Mesenchymal stem cell (in vitro differentiated cells and primary cell): Measurements from ENCODE around the gene ACY1.
A peak's percentile ranks its signal among the peaks of the same experiment; 100 is the strongest.

ENCODE experiments used
- DNase-seq: peaks from one replicate; pipeline ENCODE4 v3.0.0-alpha.2; 2013
- H2AFZ ChIP-seq: one replicate; pipeline ENCODE4 v1.6.1; 2013; ENCODE audit warnings: low read depth, mild to moderate bottlenecking, control low read depth, inconsistent platforms, low read length, moderate library complexity
- H2AK5ac ChIP-seq: 2 replicates; pipeline ENCODE4 v1.6.1; 2013; ENCODE audit warnings: low read length, moderate library complexity, mild to moderate bottlenecking, inconsistent platforms; ENCODE audit not compliant: severe bottlenecking
- H2BK120ac ChIP-seq: one replicate; pipeline ENCODE4 v1.6.1; 2013; ENCODE audit warnings: low read depth, mild to moderate bottlenecking, inconsistent platforms, low read length, moderate library complexity
- H2BK12ac ChIP-seq, 2 experiments: one replicate each; pipeline ENCODE4 v1.6.1; 2013; ENCODE audit warnings: inconsistent platforms in 2 of 2, low read length in 2 of 2, mild to moderate bottlenecking in 2 of 2, moderate library complexity in 2 of 2, control low read depth in 1 of 2
- H2BK15ac ChIP-seq: one replicate; pipeline ENCODE4 v1.6.1; 2013; ENCODE audit warnings: mild to moderate bottlenecking, low read depth, inconsistent platforms; ENCODE audit not compliant: poor library complexity, severe bottlenecking
- H2BK5ac ChIP-seq: 2 replicates; pipeline ENCODE4 v1.6.1; 2013; ENCODE audit warnings: low read depth, mild to moderate bottlenecking, low read length, control low read depth, inconsistent platforms; ENCODE audit not compliant: poor library complexity, severe bottlenecking
- H3K14ac ChIP-seq, 2 experiments: one replicate each; pipeline ENCODE4 v1.6.1; 2013; ENCODE audit warnings: inconsistent platforms in 2 of 2, low read length in 2 of 2, control low read depth in 1 of 2, mild to moderate bottlenecking in 1 of 2, moderate library complexity in 1 of 2
- H3K18ac ChIP-seq, 2 experiments: one replicate each; pipeline ENCODE4 v1.6.1; 2013; ENCODE audit warnings: inconsistent platforms in 2 of 2, low read length in 2 of 2, control low read depth in 1 of 2, low read depth in 1 of 2, mild to moderate bottlenecking in 1 of 2
- H3K23ac ChIP-seq, 2 experiments: one replicate each; pipeline ENCODE4 v1.6.1; 2013; ENCODE audit warnings: inconsistent platforms in 2 of 2, low read length in 2 of 2, mild to moderate bottlenecking in 2 of 2, moderate library complexity in 2 of 2, control low read depth in 1 of 2
- H3K27ac ChIP-seq: 2 replicates; pipeline ENCODE4 v1.5.1; 2013; ENCODE audit warnings: mild to moderate bottlenecking, moderate library complexity, low read length, control low read depth, inconsistent platforms; ENCODE audit not compliant: poor library complexity, severe bottlenecking
- H3K27me3 ChIP-seq, 2 experiments: 2 replicates each; pipeline versions ENCODE4 v1.6.1 to v1.7.0; 2013; ENCODE audit warnings: low read length in 2 of 2, mild to moderate bottlenecking in 2 of 2, moderate library complexity in 2 of 2, control low read depth in 1 of 2, inconsistent platforms in 1 of 2; ENCODE audit not compliant: control insufficient read depth in 1 of 2, insufficient read depth in 1 of 2
- H3K36me3 ChIP-seq, 2 experiments: 2 replicates each; pipeline versions ENCODE4 v1.6.1 to v1.7.0; 2013; ENCODE audit warnings: low read length in 2 of 2, control low read depth in 1 of 2, inconsistent platforms in 1 of 2, low read depth in 1 of 2, mild to moderate bottlenecking in 1 of 2; ENCODE audit not compliant: insufficient read depth in 2 of 2, control insufficient read depth in 1 of 2
- H3K4ac ChIP-seq, 2 experiments: one replicate each; pipeline ENCODE4 v1.6.1; 2013; ENCODE audit warnings: inconsistent platforms in 2 of 2, low read length in 2 of 2, mild to moderate bottlenecking in 2 of 2, moderate library complexity in 2 of 2, control low read depth in 1 of 2, low read depth in 1 of 2
- H3K4me1 ChIP-seq: 2 replicates; pipeline ENCODE4 v1.6.1; 2013; ENCODE audit warnings: low read depth, low read length, control low read depth; ENCODE audit not compliant: control insufficient read depth, insufficient read depth
- H3K4me2 ChIP-seq: 2 replicates; pipeline ENCODE4 v1.6.1; 2013; ENCODE audit warnings: low read length, mild to moderate bottlenecking, inconsistent platforms; ENCODE audit not compliant: poor library complexity, severe bottlenecking
- H3K4me3 ChIP-seq, 2 experiments: 2 replicates each; pipeline versions ENCODE4 v1.5.1 to v1.7.0; 2013; ENCODE audit warnings: low read length in 2 of 2, mild to moderate bottlenecking in 2 of 2, control low read depth in 1 of 2, low read depth in 1 of 2; ENCODE audit not compliant: insufficient read depth in 1 of 2
- H3K79me1 ChIP-seq: replicated peaks from 2 replicates; pipeline ENCODE4 v1.6.1; 2013; ENCODE audit warnings: mild to moderate bottlenecking, control low read depth, low read length, inconsistent platforms; ENCODE audit not compliant: poor library complexity, severe bottlenecking
- H3K9ac ChIP-seq: 2 replicates; pipeline ENCODE4 v1.7.0; 2013; ENCODE audit warnings: mild to moderate bottlenecking, low read length, moderate library complexity
- H3K9me3 ChIP-seq: 2 replicates; pipeline ENCODE4 v1.7.0; 2013; ENCODE audit warnings: mild to moderate bottlenecking, low read length; ENCODE audit not compliant: control insufficient read depth
- H4K8ac ChIP-seq: one replicate; pipeline ENCODE4 v1.6.1; 2013; ENCODE audit warnings: inconsistent platforms, mild to moderate bottlenecking, low read length, moderate library complexity
- H4K91ac ChIP-seq: one replicate; pipeline ENCODE4 v1.6.1; 2013; ENCODE audit warnings: mild to moderate bottlenecking, low read length, inconsistent platforms
- WGBS: methylation state at CpG from one replicate; pipeline ENCODE4 v1.1.7; 2013; ENCODE audit warnings: mixed read lengths; 5-methylcytosine and 5-hydroxymethylcytosine counted together

The ACY1 gene

GRCh38 chr3:52022323-52023100 is 39.2 kb downstream of the ACY1 start:
- no peaks in the 10 kb centered on the region for H3K36me3 ChIP-seq
- H3K23ac ChIP-seq: no peak overlapping the region
- no peak overlapping the region for H2BK15ac ChIP-seq
- no peak overlapping the region for H3K9ac ChIP-seq
- H2BK120ac ChIP-seq: no peak overlapping the region
- H3K79me1 ChIP-seq: no peaks in the 10 kb centered on the region
- H3K14ac ChIP-seq: no peak overlapping the region
- no peak overlapping the region for H3K18ac ChIP-seq
- no peak overlapping the region for H2BK12ac ChIP-seq
- H3K4me3 ChIP-seq: no peak overlapping the region
- WGBS: 78% methylated on average over 13 of the region's 20 CpGs
- no peak overlapping the region for H3K4ac ChIP-seq
- no peaks in the 10 kb centered on the region for H3K27me3 ChIP-seq
- H2AFZ ChIP-seq: no peak overlapping the region
- H3K4me1 ChIP-seq: peaks cover 14% of the 10 kb centered on the region
- no peak overlapping the region for H3K4me2 ChIP-seq
- no peak overlapping the region for H2BK5ac ChIP-seq
- peak overlapping the region; percentile 14 for H4K8ac ChIP-seq
- no peak overlapping the region for H2AK5ac ChIP-seq
- H4K91ac ChIP-seq: peak overlapping the region; percentile 58
- H3K9me3 ChIP-seq: no peaks in the 10 kb centered on the region
- DNase-seq: peak; percentile 64
- H3K27ac ChIP-seq: no peak overlapping the region

GRCh38 chr3:52023101-52023770 is 39.9 kb downstream of the ACY1 start:
- peak overlapping the region in 1 of 2 experiments; percentile 5 for H3K14ac ChIP-seq
- no peak for DNase-seq
- peak overlapping the region; percentile 71 for H2BK15ac ChIP-seq
- no peaks in the 10 kb centered on the region for H3K9me3 ChIP-seq
- no peak overlapping the region for H3K27ac ChIP-seq
- H4K91ac ChIP-seq: peak overlapping the region; percentile 58
- H3K36me3 ChIP-seq: no peaks in the 10 kb centered on the region
- H3K18ac ChIP-seq: peak overlapping the region in 1 of 2 experiments; percentile 11
- peak overlapping the region in 1 of 2 experiments; percentile 20 for H3K4ac ChIP-seq
- peak overlapping the region; percentile 8 for H4K8ac ChIP-seq
- H2AFZ ChIP-seq: no peak overlapping the region
- no peak overlapping the region for H2AK5ac ChIP-seq
- H3K27me3 ChIP-seq: no peaks in the 10 kb centered on the region
- WGBS: 92% methylated on average over 3 of the region's 3 CpGs
- no peak overlapping the region for H3K9ac ChIP-seq
- H3K23ac ChIP-seq: no peak overlapping the region
- H3K4me3 ChIP-seq: no peak overlapping the region
- H3K4me2 ChIP-seq: no peak overlapping the region
- H3K4me1 ChIP-seq: peaks cover 14% of the 10 kb centered on the region
- H2BK12ac ChIP-seq: peak overlapping the region in 1 of 2 experiments; percentile 29
- H2BK120ac ChIP-seq: no peak overlapping the region
- H3K79me1 ChIP-seq: no peaks in the 10 kb centered on the region
- H2BK5ac ChIP-seq: no peak overlapping the region

GRCh38 chr3:52023860-52024764 is 40.8 kb downstream of the ACY1 start:
- Histone ChIP-seq H2AFZ (no peak overlapping the region), H2BK12ac (no peak overlapping the region), H3K23ac (no peak overlapping the region), H2AK5ac (no peak overlapping the region), H2BK5ac (no peak overlapping the region), H3K36me3 (no peaks in the 10 kb centered on the region), H3K9me3 (no peaks in the 10 kb centered on the region), H3K27me3 (no peaks in the 10 kb centered on the region), H3K4me1 (peaks cover 14% of the 10 kb centered on the region), H2BK120ac (no peak overlapping the region), H3K4ac (no peak overlapping the region), H3K27ac (no peak overlapping the region), H4K8ac (peak overlapping the region; percentile 12), H3K4me2 (no peak overlapping the region), H2BK15ac (no peak overlapping the region), H3K18ac (no peak overlapping the region), H4K91ac (no peak overlapping the region), H3K4me3 (no peak overlapping the region), H3K79me1 (no peaks in the 10 kb centered on the region), H3K14ac (no peak overlapping the region), H3K9ac (no peak overlapping the region)
- WGBS: 86% methylated on average over 8 of the region's 8 CpGs
- DNase-seq: no peak
